HS-27A (cell line): ENCODE data around the gene CSF2RB.

Experiments
- DNase-seq: peaks from one replicate; pipeline ENCODE4 v3.0.0-alpha.2; 2012; ENCODE audit warnings: low read depth, missing footprints

Gene CSF2RB

DNA sequence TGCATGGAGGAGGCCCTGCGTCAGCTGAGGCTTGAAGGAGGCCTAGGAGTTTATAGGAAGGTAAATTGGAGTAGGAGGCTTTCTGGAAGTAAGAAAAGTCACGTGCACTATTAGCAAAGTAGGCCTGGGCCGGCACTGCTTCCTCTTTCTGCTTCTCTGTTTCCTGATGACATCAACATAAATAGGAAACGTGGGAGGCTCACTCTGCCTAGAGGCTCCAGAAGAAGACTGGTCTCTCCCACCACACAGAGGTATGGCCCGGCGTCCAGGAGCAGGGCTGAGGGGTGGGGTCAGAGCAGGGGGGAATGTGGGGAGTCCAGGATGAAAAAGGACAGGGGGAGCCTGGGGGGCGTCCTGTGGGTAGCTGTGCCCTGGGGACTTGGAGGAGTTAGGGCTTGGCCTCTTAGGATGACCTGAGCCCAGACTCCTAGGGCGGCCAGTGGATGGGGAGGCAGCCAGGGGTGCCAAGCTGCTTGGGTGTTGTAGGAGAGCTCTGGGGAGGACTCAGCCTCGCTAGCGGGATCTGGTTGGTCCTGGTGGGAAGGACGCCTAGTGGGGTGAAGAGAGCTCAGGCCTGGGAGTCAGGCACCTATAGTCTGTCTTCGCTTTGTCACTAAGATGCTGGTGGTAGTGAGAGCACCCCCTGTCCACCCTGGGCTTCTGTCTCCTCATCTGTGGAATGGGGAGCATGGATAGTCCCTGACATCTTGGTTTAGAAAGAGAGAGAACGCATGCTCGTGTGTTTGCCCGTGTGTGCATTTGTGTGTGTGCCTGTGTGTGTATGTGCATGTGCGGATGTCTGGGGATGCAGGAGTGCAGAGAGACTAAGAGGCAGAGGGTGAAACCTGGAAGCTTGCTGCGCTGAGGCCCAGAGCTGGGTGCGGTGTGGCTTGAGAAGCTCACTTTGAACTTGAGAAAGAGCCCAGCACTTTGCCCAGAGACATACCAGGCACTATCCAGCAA, at the start of gene CSF2RB:
Gene CSF2RB (plus strand): TSS at position 202 of the 963 bp plus-strand sequence. CDS start 8,580 bp downstream, outside the sequence.
- DNase-seq = no peak

DNA sequence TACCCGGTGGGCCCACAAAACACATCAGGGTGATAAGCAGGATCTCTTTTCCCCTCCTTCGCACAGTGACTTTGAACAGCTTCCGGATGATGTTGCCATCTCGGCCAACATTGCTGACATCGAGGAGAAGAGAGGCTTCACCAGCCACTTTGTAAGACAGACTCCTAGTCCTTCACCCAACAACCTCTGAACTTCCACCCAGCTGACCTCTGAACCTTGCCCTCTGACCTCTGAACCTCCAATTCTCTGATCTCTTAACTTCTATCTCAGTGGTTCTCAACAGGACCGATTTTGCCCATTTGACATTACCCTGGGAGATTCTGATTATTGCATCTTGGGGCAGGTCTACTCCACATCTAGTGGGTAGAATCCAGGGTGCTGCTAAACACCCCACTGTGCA, 49.4 kb upstream of the CSF2RB start:
- DNase-seq = no peak

DNA sequence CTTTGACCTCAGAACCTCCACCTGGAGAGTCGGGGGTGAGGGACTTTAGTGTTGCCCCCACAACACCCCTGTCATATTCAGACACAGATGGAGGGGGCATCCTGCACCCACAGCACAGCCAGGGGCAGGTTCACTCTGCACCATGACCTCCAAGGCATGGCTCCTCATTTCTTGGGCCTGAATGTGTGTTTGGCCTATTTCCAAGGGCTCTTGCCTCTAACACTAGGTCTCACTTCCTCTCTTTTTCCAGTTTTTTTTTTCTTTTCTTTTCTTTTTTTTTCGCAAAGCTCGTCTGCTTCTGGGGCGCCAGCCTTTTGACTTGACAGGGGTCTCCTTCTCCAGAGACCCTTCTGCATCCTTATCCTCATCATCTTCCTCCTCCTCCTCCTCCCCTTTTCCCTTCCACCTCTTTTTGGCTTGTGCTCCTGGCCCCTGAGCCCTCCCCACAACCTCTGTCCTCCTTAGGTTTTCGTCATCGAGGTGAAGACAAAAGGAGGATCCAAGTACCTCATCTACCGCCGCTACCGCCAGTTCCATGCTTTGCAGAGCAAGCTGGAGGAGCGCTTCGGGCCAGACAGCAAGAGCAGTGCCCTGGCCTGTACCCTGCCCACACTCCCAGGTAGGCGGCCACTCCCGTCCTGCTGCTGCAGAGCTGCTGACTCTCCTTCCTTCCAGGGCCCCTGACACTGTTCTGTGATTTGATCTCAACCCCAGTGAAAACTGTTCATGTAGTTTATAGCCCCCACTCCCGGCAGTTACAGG, 48.8 kb upstream of the CSF2RB start:
- no peak for DNase-seq

DNA sequence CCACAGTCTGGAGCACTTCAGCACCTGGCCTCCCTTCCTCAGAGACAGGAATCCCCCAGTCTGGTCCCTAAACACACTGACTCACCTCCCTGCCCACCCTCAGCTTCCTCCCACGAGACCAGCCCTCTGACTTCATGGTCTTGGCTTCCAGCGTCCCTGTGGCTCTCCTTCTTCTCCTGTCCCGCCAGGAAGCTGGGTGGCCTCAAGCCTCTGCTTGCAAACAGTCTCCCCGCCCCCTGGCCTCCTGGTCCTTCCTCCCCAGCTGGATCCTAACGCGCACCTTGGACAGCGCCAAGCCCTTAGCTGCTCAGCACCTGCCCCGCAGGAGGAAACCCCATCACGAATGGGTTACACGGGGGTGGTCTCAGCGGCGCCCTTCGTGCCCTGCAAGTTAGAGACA, 48.1 kb upstream of the CSF2RB start:
- DNase-seq = no peak

DNA sequence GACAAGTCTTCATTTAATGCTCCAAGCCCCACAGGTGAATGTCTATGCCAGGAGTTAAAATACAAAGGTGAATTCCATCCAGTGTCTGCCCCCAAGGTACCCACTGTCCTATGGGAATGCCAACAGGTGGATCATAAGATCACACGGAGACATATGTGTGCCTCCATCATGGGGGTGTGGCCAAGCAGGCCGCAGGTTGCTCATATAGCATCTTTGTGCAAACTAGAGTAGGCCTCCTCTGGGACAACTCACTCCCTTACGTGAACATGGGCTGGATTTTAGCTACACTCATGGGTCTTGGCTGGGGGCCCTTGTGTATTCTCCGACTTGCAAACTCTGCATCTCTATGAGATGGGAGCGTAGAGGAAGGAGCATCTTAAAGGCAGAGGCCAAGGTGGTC, 45.7 kb upstream of the CSF2RB start:
- no peak for DNase-seq

DNA sequence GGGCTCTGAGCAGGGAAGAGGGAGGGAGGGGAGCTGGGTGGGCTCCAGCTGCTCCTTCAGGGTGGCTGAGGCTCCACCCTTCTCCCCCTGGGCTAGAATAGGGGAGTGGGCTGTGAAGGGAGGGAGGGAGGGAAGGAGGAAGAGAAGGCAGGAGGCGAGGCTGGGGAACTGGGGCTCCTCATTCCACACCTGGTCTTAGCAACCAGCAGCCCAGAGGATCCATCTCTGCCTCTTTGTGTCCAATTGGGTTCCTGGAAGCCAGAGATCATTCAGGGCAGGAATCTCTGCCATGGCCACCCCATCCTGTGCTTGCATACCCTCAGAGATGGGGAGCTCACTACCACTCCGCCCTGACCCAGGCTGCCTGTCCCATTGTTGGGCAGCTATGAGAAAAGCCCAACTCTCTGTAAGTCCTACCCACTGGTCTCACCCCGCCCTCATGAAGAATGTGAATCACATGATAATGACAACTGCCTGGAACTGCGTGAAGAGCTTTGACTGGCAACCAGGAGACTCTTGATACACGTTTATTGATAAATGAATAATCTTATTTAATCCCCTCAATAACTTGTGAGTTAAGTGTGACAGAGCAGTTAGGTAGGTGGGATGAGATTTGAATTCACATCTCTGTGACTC, 44.8 kb upstream of the CSF2RB start:
- no peak for DNase-seq

DNA sequence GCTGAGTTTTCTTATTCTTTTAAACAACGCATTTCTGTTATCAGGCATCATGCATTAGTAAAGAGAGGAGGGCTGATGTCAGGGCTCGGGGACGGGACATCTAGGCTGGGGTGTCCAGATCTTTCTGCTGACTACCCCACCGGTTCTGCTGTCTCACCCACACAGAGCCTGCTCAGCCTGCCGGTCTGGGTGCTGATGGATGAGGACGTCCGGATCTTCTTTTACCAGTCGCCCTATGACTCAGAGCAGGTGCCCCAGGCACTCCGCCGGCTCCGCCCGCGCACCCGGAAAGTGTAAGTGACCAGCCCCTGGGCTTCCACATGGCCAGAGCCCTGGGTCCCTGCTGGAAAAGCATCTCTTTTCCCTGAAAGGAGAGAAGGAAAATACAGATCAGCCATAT, 43.2 kb upstream of the CSF2RB start:
- DNase-seq = no peak

DNA sequence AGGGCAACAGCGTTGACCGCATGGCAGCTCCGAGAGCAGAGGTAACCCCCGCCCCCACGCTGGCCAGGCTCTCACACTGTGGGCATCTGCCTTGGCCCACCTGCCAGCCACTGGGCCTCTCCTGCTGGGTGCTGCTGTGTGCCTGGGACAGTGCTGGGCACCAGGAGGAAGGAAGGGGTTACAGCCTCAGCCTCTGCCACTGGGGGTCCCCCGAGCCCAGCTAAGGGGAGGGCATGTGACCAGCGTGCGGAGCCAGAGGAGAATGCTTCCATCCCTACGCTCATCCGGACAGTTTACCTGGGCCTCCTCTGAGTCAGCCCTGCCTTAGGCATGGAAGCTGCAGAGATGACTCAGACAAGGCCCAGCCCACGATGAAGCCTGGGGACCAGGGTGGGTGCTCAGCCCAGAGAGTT, 41.8 kb upstream of the CSF2RB start:
- DNase-seq = no peak

DNA sequence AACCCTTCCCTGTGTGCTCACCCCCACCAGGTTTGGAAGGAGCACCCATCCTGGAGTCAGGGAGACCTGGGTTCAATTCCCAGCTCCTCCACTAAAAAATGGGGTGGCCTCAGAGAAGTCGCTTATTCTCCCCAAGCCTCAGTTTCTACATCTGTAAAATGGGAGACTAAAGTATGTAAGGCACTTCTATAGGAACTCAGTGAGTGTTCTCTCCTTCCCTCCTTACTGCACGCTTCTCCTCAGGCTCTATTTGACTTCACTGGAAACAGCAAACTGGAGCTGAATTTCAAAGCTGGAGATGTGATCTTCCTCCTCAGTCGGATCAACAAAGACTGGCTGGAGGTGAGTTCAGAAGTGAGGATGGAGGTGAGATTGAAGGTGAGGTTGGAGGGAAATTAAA, 41.3 kb upstream of the CSF2RB start:
- no peak for DNase-seq

DNA sequence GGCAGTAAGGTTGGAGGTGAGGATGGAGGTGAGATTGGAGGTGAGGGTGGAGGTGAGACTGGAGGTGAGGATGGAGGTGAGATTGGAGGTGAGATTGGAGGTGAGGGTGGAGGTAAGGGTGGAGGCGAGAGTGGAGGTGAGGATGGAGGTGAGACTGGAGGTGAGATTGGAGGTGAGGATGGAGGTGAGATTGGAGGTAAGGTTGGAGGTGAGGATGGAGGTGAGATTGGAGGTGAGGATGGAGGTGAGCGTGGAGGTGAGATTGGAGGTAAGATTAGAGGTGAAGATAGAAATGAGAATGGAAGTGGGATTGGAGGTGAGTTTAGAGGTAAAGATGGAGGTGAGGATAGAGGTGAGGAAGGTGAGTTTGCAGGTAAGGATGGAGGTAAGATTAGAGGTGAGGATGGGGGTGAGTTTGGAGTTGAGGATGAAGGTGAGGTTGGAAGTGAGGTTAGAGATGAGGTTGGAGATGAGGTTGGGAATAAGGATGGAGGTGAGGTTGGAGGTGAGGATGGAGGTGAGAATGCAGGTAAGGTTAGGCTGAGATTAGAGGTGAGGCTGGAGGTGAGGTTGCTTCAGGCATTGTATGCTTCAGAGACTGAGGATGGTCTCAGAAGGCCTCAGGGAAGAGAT, 40.4 kb upstream of the CSF2RB start:
- no peak for DNase-seq

DNA sequence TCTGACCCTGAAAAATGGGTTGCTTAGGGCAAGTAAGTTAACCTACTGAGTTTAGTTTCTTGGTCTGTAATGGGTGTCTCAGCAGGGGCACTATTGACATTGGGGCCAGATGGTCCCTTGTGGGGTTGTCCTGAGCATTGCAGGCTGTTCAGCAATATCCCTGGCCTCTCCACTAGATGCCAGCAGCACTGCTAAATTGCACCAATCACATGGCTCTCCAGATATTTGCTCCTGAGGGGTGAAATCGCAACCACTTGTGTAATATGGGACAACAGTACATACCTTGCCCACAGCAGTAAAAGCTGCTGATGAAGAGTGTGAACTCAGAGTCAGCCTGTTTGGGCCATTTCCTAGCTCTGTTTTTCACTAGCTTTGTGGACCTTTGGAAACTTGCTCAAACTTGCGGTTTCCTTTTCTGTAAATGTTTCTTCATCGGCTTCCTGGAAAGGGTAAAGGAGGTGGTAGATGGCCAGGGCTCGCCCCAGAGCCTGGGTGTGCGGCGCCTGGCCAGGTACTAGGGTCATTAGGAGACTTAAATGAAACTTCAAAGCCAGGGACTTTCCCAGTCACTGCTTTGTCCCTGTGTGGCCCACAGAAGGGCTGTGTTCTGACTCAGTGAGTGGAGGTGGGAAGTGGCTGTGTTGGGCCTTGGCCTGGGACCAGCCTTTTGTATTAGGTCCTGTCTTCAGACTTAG, 39.7 kb upstream of the CSF2RB start:
- DNase-seq = no peak

DNA sequence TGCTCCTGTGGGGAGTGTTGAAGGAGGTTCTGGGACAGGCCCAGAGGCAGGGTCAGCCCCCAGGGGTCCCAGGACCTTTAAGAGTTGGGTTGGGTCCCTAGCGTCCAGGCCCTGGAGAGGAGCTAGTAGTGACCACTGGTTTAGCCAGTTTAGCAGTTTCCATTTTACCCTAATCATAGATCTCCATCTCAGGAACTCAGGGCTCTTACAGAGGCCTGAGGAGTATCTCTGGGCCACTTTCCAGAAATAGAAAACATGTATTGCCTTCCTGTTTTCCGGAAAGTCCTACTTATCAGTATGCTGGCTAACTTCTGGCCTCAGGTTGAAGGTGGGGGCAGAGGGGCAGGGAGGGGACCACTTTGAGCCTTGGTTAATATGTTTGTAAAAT, 39.1 kb upstream of the CSF2RB start:
- DNase-seq = no peak

DNA sequence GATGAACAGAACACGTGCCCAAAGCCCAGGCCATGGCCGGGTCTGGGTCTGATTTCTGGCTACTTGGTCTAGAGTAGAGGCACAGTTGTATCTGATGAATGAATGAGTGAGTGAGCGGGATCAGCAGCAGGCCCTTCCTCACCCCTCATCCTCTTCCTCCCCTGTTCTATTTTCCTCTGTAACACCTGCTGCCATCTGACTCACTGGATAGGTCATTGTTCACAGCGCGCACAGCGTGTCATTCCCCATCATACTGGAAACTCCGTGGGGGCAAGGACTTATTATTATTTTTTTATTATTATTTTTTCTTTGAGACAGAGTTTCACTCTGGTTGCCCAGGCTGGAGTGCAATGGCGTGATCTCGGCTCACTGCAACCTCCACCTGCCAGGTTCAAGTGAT, 38.7 kb upstream of the CSF2RB start:
- no peak for DNase-seq

DNA sequence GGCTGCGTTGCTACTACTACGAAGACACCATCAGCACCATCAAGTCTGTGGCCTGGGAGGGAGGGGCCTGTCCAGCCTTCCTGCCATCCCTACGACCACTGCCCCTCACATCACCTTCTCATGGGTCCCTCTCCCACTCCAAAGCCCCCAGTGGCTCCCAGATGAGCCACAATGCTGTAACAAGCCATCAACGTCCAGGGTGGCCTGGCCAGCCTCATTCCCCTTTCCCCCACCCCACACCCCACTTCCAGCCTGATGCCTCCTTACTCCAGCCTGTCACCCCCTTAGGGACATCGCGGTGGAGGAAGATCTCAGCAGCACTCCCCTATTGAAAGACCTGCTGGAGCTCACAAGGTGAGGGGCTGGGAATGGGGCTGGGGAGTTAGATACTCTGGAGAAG, 37.7 kb upstream of the CSF2RB start:
- DNase-seq = no peak

DNA sequence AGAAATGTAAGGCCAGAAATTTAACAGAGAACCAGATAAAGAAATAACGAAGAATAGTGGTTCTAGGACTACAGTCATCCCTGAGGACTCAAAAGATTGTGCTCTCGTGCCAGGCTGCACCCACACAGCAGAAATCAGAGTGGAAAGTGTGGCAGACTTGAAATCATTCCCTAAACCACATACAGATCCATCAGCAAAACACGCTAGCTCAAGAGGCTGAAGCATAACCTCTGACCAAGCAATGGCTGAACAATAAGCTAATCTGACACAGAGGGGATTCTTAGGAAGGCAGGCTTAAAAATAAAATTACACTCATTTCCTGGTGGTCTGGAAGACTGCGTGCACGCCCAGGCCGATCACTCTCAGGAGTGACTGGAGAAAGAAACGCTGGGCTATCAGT, 33.7 kb upstream of the CSF2RB start:
- no peak for DNase-seq

DNA sequence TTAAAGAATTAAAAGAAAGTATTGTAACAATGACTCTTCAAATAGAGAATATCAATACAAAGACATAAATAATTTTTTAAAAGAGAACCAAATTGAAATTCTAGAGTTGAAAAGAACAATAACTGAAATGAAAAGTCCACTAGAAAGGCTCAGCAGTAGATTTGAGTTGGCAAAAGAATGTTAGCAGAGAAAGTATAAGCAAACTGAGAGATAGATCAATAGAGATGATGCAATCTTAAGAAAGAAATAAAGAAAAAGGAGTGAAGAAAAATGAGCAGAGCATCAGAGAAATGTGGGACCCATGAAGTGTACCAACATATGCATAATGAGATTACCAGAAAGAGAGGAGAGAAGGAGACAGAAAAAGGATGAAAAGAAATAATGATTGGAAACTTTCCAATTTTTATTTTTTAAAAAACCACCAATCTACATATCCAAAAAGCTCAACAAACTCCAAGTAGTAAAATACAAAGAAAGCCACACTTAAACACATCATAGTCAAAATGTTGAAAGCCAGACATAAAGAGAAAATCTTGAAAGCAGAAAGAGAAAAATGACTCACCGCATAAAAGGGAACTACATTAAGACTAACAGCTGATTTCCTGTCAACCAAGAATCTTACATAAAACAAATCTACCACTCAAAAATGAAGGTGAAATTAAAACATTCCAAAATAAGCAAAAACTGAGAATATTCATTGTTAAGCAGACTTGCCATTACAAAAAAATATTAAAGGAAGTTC, 31.8 kb upstream of the CSF2RB start:
- DNase-seq = no peak

DNA sequence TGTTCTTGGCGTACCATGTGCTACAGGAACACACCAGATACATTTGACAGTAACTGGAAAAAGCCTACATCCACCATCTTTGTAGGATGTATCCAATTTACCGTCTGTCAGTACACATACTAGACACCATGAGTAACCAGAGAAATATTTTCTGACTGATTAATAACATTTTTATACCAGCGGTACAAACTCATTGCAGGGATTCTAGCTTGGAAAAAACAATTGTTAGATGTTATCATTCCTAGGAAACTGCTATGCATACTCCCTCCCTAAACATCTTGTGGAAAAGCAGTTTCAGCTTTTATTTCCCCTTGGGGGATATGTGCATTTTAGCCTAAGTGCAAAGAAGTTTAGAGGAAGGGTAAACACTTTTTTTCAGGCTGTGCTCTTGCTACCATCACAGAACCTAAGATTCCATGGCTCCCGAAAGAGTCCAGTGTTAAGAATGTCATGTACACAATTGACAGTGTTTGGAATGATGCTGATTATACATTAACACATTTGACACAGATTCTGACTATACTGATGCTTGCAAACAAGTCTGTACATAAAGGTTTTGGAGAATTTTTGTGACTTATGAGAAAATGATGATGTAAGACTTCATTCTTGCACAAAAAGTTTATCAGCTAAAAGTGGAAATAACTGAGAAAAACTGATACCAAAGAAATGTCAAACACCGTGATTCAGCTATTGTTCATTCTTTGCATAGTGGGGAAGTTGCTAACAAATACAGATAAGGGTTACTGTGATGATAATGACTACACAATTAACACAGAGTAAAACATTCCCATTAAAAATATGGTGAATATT, 28.9 kb upstream of the CSF2RB start:
- no peak for DNase-seq

DNA sequence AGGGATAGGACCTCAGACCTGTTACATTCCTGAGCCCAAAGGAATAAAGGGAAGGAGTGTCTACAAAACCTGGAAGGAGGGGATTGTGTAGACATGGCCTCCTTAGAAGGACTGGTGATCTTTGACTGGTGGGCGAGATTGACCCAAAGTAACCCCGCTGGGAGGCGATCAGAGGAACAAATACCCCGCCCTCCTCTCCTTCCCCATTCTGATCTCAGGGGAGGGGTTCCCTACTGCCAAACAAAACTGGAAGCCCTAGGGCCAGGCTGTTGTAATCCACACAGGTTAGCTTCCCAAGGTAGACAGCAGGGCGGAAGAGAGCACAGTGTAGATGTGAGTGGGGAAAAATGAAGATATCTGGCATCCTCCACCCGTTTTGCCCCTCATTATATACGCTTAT, 28.0 kb upstream of the CSF2RB start:
- no peak for DNase-seq

DNA sequence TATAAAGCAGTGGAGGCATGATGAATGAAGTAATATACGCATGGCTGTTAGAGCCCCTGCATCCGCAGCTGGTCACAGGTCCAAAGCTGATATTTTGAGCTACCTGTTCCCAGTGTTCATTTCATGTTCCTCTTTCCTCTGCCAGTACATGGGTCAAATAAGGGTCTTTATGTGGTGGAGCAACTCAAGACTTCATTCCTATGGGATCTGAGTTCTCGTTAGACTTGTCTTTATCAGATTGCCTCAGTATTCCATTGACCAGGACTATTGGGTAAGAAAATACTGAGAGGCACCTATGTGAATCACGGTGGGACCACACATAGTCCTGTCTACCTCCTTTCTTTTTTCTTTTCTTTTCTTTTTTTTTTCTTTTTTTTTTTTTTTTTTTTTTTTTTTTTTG, 27.4 kb upstream of the CSF2RB start:
- no peak for DNase-seq

DNA sequence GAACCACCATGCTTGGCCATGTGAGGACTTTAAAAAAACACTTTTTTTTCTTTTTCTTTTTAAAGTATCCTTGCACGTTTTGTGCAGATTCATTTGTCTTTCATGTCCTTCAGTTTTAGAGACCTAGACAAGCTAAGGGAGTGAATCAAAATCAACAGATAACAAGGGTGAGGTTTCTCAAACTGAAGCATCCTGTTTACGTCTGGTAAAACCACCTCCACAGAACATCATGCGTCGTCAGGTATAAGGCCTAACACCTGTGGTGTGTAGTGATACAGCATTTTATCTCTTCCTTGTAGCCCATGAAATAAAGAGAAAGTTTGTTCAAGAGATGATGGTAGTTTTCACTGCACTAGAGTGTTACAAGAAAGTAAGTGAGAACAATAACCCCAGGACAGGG, 26.3 kb upstream of the CSF2RB start:
- no peak for DNase-seq
